Activated CD4-positive, alpha-beta T cell treated with anti-CD3 and anti-CD28 coated beads, Interleukin-2, amount 10 ng/mL, durations not matched to agents 24 days and 14 days (primary cell): ENCODE data around the gene PA2G4. TPM values are rescaled to one million over a fixed set of nuclear protein-coding genes. Genes with fewer than 3 reads are reported as not detected.
A peak's percentile ranks its signal among the peaks of the same experiment; 100 is the strongest.

Experiments
- DNase-seq: peaks from one replicate; pipeline ENCODE4 v3.0.0; 2022
- H3K27ac Mint-ChIP-seq: one replicate; pipeline ENCODE4 v1.8.0; 2022; ENCODE audit warnings: mild to moderate bottlenecking, mixed read lengths
- H3K27me3 Mint-ChIP-seq: one replicate; pipeline ENCODE4 v1.8.0; 2022; ENCODE audit warnings: mixed read lengths
- H3K36me3 Mint-ChIP-seq: one replicate; pipeline ENCODE4 v1.8.0; 2022; ENCODE audit warnings: low read depth, mild to moderate bottlenecking, mixed read lengths
- H3K4me1 Mint-ChIP-seq: one replicate; pipeline ENCODE4 v1.8.0; 2021; ENCODE audit warnings: mixed read lengths
- H3K4me3 Mint-ChIP-seq: one replicate; pipeline ENCODE4 v1.8.0; 2022; ENCODE audit warnings: mild to moderate bottlenecking, moderate library complexity, mixed read lengths
- H3K9me3 Mint-ChIP-seq: one replicate; pipeline ENCODE4 v1.8.0; 2021; ENCODE audit warnings: mixed read lengths
- intact Hi-C: fragments of 100-400 bp; cut with micrococcal nuclease; formaldehyde crosslinking; loops from one replicate; pipeline ENCODE4 v1.15.1; 2023
- total RNA-seq: library from RNA; stranded (reverse); gene quantifications from 2 replicates; pipeline ENCODE4 v1.2.3, GENCODE V29; 2022

The PA2G4 gene
- total RNA-seq, 1 donor from 2014 or later = 453 TPM

- no peaks in the 10 kb centered on the region for H3K9me3 Mint-ChIP-seq
- no peak for DNase-seq
- H3K4me3 Mint-ChIP-seq = peak overlapping the region; percentile 30
- H3K4me1 Mint-ChIP-seq = peaks cover 50% of the 10 kb centered on the region
- H3K27ac Mint-ChIP-seq = peak overlapping the region; percentile 80
- H3K27me3 Mint-ChIP-seq = no peaks in the 10 kb centered on the region
- intact Hi-C loops = loop anchor here (1.0 kb wide), 1 partner anchor 9 kb away; no protein-coding TSS in a partner anchor
- H3K36me3 Mint-ChIP-seq = peaks cover 81% of the 10 kb centered on the region
Measured at GRCh38 chr12:56137853-56138571, 33.7 kb downstream of the PA2G4 start.

DNA sequence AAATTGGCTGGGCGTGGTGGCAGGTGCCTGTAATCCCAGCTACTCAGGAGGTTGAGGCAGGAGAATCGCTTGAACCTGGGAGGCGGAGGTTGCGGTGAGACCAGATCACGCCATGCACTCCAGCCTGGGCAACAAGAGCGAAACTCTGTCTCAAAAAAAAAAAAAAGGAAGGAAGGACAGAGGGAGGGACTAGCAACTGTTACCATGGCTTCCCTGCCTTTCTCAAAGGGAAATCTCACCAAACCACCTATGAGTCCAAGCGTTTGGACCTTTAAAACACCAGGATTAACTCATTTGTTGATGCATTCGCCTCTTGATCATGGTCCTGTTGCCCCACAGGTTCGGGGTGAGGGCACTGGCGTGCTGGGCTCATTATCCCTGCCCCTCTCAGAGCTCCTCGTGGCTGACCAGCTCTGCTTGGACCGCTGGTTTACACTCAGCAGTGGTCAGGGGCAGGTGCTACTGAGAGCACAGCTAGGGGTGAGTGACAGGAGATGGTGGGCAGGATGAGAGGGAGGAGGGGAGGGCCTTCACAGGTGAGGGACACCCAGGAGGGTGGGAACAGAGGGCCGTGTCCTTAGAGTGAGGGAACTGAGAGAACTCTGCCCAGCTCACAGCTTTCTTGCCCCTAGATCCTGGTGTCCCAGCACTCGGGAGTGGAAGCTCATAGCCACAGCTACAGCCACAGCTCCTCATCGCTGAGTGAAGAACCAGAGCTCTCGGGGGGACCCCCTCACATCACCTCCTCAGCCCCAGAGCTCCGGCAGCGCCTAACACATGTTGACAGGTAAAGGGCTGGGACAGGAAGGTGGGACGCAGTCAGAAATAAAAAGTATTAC, 37.8 kb downstream of the PA2G4 start:
- peaks cover 37% of the 10 kb centered on the region for H3K4me1 Mint-ChIP-seq
- DNase-seq = no peak
- H3K9me3 Mint-ChIP-seq = no peaks in the 10 kb centered on the region
- peaks cover 74% of the 10 kb centered on the region for H3K36me3 Mint-ChIP-seq
- no peak overlapping the region for H3K27ac Mint-ChIP-seq
- no peaks in the 10 kb centered on the region for H3K27me3 Mint-ChIP-seq
- intact Hi-C loops = no loop called here
- H3K4me3 Mint-ChIP-seq = no peak overlapping the region

DNA sequence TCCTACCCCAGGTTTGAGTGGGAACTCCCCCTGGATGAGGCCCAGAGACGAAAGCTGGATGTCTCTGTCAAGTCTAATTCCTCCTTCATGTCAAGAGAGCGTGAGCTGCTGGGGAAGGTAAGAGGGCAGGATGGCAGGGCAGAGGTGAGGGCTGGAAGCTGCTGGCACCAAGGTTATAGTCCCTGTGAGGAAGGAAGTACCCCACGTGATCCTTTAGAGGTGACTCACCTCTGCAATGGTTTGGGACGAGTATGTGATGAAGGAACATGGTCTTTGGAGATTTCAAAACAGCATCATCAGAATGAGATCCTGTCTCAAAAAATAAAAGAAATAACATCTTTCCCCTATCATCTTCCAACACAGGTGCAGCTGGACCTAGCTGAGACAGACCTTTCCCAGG, 38.9 kb downstream of the PA2G4 start:
- no peaks in the 10 kb centered on the region for H3K9me3 Mint-ChIP-seq
- peaks cover 64% of the 10 kb centered on the region for H3K36me3 Mint-ChIP-seq
- peak overlapping the region; percentile 80 for H3K27ac Mint-ChIP-seq
- no peak for DNase-seq
- no peaks in the 10 kb centered on the region for H3K27me3 Mint-ChIP-seq
- peaks cover 30% of the 10 kb centered on the region for H3K4me1 Mint-ChIP-seq
- intact Hi-C loops = no loop called here
- no peak overlapping the region for H3K4me3 Mint-ChIP-seq

DNA sequence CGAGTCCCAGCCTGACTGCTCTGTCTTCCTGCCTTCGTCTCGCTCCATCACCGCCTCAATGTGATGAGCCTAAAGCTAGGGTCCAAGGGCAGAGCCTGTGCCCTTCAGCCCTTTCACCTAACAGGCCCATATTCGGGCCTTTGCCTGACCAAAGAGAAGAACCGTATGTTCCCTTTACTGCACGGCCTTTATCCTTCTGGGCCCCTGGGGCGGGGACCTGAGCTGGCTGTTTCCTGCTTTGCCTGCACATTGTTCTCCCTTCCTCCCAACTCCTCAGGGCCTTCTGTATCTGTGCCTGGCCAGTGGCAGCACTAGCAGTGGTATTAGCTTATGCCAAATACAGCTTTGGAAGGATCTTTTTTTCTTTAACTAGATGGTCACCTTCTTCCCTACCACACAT, 39.5 kb downstream of the PA2G4 start:
- H3K4me1 Mint-ChIP-seq = peaks cover 23% of the 10 kb centered on the region
- intact Hi-C loops = no loop called here
- H3K9me3 Mint-ChIP-seq = no peaks in the 10 kb centered on the region

GRCh38 chr12:56145217-56145616, 40.9 kb downstream of the PA2G4 start:
- Mint-ChIP-seq H3K27me3 (no peaks in the 10 kb centered on the region), H3K4me1 (peaks cover 25% of the 10 kb centered on the region), H3K36me3 (peaks cover 49% of the 10 kb centered on the region), H3K4me3 (no peak overlapping the region), H3K27ac (no peak overlapping the region), H3K9me3 (no peaks in the 10 kb centered on the region)
- DNase-seq = no peak
- intact Hi-C loops = no loop called here

More for the DNA sequence above, 39.5 kb downstream of the PA2G4 start:
- Mint-ChIP-seq H3K27me3 (no peaks in the 10 kb centered on the region), H3K27ac (peak overlapping the region; percentile 80), H3K4me3 (no peak overlapping the region), H3K36me3 (peaks cover 57% of the 10 kb centered on the region)
- no peak for DNase-seq

- H3K9me3 Mint-ChIP-seq = no peaks in the 10 kb centered on the region
- H3K4me3 Mint-ChIP-seq = no peak overlapping the region
- peaks cover 38% of the 10 kb centered on the region for H3K36me3 Mint-ChIP-seq
- no peaks in the 10 kb centered on the region for H3K27me3 Mint-ChIP-seq
- H3K27ac Mint-ChIP-seq = peak overlapping the region; percentile 15
- intact Hi-C loops = no loop called here
- DNase-seq = no peak
- H3K4me1 Mint-ChIP-seq = peaks cover 27% of the 10 kb centered on the region
Measured at GRCh38 chr12:56146492-56147460, 42.4 kb downstream of the PA2G4 start.

- H3K36me3 Mint-ChIP-seq = peaks cover 15% of the 10 kb centered on the region
- H3K4me1 Mint-ChIP-seq = peaks cover 32% of the 10 kb centered on the region
- intact Hi-C loops = no loop called here
- peak overlapping the region; percentile 98 for H3K27ac Mint-ChIP-seq
- peak overlapping the region; percentile 88 for H3K4me3 Mint-ChIP-seq
- H3K27me3 Mint-ChIP-seq = no peaks in the 10 kb centered on the region
- no peak for DNase-seq
- no peaks in the 10 kb centered on the region for H3K9me3 Mint-ChIP-seq
Measured at GRCh38 chr12:56150563-56150962, 46.2 kb downstream of the PA2G4 start.

DNA sequence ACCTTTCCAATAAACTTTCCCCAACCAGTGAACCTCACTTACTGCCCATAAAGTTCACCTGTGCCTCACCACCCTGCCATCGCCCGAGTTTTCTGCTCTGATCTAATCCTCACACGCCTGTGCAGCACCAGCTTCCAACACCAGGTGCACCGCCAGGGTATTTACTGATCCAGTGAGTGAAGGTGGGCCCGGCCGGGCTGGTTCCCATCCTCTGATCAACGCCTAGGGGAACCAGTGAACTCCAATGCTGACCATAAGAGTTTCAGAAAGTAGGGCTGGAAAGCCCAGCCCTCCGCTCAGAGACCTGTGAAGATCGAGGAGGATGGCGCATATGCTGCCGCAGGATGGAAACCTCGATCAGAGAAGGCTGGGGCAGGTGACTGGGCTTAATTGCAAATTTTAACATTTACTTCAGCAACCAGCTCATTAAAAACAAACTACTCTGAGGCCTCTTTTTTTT, 47.3 kb downstream of the PA2G4 start:
- DNase-seq = peak; percentile 90
- peak overlapping the region; percentile 88 for H3K4me3 Mint-ChIP-seq
- H3K9me3 Mint-ChIP-seq = no peaks in the 10 kb centered on the region
- peaks cover 34% of the 10 kb centered on the region for H3K4me1 Mint-ChIP-seq
- H3K36me3 Mint-ChIP-seq = peaks cover 17% of the 10 kb centered on the region
- intact Hi-C loops = loop anchor here (1.0 to 2.0 kb wide), 6 partner anchors 9 to 71 kb away; partner anchors contain the start of genes PA2G4, SMARCC2 and ZC3H10
- peak overlapping the region; percentile 98 for H3K27ac Mint-ChIP-seq
- H3K27me3 Mint-ChIP-seq = no peaks in the 10 kb centered on the region

DNA sequence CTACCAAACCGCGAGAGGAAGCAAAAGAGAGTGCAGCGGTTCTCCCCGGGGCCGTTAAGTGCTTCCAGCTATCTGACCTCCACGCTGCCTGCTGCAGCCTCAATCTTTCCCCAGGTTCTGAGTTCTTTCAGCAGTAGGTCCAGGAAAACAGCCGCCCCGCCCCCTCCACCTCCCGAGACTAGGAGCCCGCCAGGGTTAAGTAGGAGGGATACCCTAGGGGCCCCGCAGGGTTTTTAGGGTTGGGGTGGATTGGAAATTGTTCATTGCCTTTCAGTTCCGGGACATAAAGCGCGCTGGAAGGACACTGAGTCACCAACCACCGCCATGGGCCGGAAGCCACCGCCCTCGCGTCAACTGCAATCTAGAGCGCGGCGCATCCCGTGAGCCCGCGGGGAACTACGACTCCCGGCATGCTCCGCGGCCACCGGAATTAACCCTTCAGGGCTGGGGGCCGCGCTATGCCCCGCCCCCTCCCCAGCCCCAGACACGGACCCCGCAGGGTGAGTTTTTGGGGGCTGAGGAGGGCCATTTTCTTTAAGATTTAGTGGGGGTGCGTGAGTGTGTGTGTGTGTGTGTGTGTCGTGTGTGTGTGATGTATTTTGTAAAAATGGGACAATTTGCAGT, 47.9 kb downstream of the PA2G4 start, which contains the start of gene MYL6B:
Gene MYL6B (plus strand): TSS at position 456 of the 624 bp plus-strand sequence. CDS start 1,332 bp downstream, outside the sequence.
- Mint-ChIP-seq H3K4me1 (peaks cover 36% of the 10 kb centered on the region), H3K36me3 (peaks cover 18% of the 10 kb centered on the region), H3K9me3 (no peaks in the 10 kb centered on the region), H3K27me3 (no peaks in the 10 kb centered on the region), H3K27ac (peak within 1 kb of the TSS; percentile 98), H3K4me3 (peak within 1 kb of the TSS; percentile 88)
- DNase-seq = peak; percentile 98
- intact Hi-C loops = loop anchor here (1.0 to 2.0 kb wide), 6 partner anchors 8 to 71 kb away; partner anchors contain the start of genes PA2G4, SMARCC2 and ZC3H10

DNA sequence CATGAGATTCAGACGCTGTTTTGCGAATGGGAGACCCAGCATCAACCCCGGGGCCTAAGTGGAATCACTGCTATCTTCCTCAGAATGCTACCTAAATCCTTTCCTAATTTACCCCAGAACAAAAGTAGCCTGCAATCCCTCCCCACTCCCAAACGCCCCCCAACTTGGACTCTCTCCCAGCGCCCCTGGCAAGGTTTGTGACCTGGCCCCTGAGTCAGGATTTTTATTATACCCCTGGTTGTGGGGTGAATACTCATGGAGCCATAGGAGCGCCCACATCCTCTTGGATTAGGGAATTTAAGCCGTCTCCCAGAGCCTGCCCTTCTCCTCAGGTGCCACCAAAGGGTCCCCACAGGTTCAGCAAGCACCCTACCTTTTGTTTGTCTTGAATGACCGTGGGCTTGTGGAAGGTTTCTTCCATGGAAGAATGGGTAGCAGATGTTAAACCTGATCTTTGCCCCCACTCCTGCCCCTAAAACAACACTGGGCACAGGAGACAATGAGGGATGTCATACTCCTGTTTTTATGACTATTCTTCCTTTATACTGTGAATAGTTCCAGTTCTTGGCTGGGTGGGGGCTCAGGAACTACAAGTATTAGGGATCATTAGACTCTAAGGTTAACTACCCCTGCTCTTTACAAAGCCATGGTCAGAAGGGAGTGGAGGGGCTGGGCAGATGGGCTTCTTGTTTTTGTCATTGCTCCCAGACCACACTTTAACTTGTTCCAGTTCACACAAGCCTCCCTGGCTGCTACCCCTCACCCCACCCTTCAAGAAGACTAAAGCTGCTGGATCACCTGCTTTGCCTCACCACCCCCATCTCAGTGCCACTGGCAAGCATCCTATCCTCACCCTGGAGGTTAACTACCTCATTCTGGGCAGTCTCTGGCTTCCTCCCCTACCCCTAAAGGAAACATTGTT, 48.7 kb downstream of the PA2G4 start:
- no peaks in the 10 kb centered on the region for H3K9me3 Mint-ChIP-seq
- peaks cover 20% of the 10 kb centered on the region for H3K36me3 Mint-ChIP-seq
- intact Hi-C loops = loop anchor here (1.0 to 2.0 kb wide), 6 partner anchors 7 to 70 kb away; partner anchors contain the start of genes PA2G4, SMARCC2 and ZC3H10
- H3K4me1 Mint-ChIP-seq = peaks cover 39% of the 10 kb centered on the region
- no peaks in the 10 kb centered on the region for H3K27me3 Mint-ChIP-seq
- peak; percentile 66 for DNase-seq
- H3K27ac Mint-ChIP-seq = peak overlapping the region; percentile 98
- peak overlapping the region; percentile 88 for H3K4me3 Mint-ChIP-seq

GRCh38 chr12:56153678-56154065, 49.3 kb downstream of the PA2G4 start:
- H3K9me3 Mint-ChIP-seq = no peaks in the 10 kb centered on the region
- H3K27ac Mint-ChIP-seq = peak overlapping the region; percentile 98
- no peaks in the 10 kb centered on the region for H3K27me3 Mint-ChIP-seq
- peaks cover 23% of the 10 kb centered on the region for H3K36me3 Mint-ChIP-seq
- H3K4me3 Mint-ChIP-seq = peak overlapping the region; percentile 88
- H3K4me1 Mint-ChIP-seq = peaks cover 39% of the 10 kb centered on the region
- peak; percentile 63 for DNase-seq
- intact Hi-C loops = loop anchor here (2.0 kb wide), 2 partner anchors 35 to 69 kb away; partner anchors contain the start of gene SMARCC2
